ENCODE results near the gene KCNAB3. TPM values are rescaled to one million over a fixed set of nuclear protein-coding genes. Genes with fewer than 3 reads are reported as not detected.
A peak's percentile ranks its signal among the peaks of the same experiment; 100 is the strongest.

The KCNAB3 gene
- total RNA-seq, 4 donors from 2014 or later: 0.10 to 0.49 (median 0.24) TPM

- 89 to 90% methylated on average over 8 of the region's 8 CpGs for WGBS, 2 donors
- intact Hi-C loops (cut with DNase I; ENCODE audit: low total_unique reads): loop anchor here (5.0 kb wide), 1 partner anchor 33 kb away; no protein-coding TSS in a partner anchor
- no peak overlapping the region for H3K4me3 ChIP-seq (ENCODE audit: low read depth, poor library complexity, severe bottlenecking)
- TF ChIP-seq, protein P1, sequence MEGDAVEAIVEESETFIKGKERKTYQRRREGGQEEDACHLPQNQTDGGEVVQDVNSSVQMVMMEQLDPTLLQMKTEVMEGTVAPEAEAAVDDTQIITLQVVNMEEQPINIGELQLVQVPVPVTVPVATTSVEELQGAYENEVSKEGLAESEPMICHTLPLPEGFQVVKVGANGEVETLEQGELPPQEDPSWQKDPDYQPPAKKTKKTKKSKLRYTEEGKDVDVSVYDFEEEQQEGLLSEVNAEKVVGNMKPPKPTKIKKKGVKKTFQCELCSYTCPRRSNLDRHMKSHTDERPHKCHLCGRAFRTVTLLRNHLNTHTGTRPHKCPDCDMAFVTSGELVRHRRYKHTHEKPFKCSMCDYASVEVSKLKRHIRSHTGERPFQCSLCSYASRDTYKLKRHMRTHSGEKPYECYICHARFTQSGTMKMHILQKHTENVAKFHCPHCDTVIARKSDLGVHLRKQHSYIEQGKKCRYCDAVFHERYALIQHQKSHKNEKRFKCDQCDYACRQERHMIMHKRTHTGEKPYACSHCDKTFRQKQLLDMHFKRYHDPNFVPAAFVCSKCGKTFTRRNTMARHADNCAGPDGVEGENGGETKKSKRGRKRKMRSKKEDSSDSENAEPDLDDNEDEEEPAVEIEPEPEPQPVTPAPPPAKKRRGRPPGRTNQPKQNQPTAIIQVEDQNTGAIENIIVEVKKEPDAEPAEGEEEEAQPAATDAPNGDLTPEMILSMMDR (IDR thresholded peaks at IDR 0.05): no peak
- no peak for TF ChIP-seq POLR2A (IDR thresholded peaks at IDR 0.05)
- peak in 1 of 2 donors; percentile 74 for DNase-seq (ENCODE audit: low spot score in 2 of 2)
These were observed 34.8 kb downstream of the KCNAB3 start for GRCh38 chr17:7894866-7895265.

DNA sequence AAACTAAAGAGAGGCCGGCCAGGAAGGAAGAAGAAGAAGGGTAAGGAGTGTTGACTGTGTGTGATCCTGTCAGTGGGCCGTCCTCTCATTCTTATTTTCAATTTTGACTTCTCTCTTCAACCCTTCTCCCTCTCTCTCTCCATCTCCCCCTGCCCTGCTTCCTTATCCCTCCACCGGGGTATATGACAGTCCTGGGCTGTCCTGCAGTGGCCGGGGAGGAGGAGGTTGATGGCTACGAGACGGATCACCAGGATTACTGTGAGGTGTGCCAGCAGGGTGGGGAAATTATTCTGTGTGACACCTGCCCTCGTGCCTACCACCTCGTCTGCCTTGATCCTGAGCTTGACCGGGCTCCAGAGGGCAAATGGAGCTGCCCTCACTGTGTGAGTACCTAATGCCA lies 35.4 kb downstream of the KCNAB3 start:
- TF ChIP-seq, protein P1 (IDR thresholded peaks at IDR 0.05): no peak
- no peak for TF ChIP-seq POLR2A (IDR thresholded peaks at IDR 0.05)
- intact Hi-C loops (cut with DNase I; ENCODE audit: low total_unique reads): no loop called here
- H3K4me3 ChIP-seq (ENCODE audit: low read depth, poor library complexity, severe bottlenecking): no peak overlapping the region
- DNase-seq (ENCODE audit: low spot score in 2 of 2): peak in 1 of 2 donors; percentile 50
- WGBS, 2 donors: 88 to 90% methylated on average over 9 of the region's 9 CpGs

GRCh38 chr17:7893187-7893880 lies 36.3 kb downstream of the KCNAB3 start:
- intact Hi-C loops (cut with DNase I; ENCODE audit: low total_unique reads): no loop called here
- H3K4me3 ChIP-seq (ENCODE audit: low read depth, poor library complexity, severe bottlenecking): no peak overlapping the region
- peak in 1 of 2 donors; percentile 54 for DNase-seq (ENCODE audit: low spot score in 2 of 2)
- TF ChIP-seq POLR2A (IDR thresholded peaks at IDR 0.05): no peak
- TF ChIP-seq, protein P1 (IDR thresholded peaks at IDR 0.05): no peak
- WGBS, 2 donors: 78 to 93% methylated on average over 15 of the region's 15 CpGs

GRCh38 chr17:7889166-7889955 lies 40.3 kb downstream of the KCNAB3 start:
- intact Hi-C loops (cut with DNase I; ENCODE audit: low total_unique reads): no loop called here
- TF ChIP-seq, protein P1 (IDR thresholded peaks at IDR 0.05): no peak
- no peak for TF ChIP-seq POLR2A (IDR thresholded peaks at IDR 0.05)
- peak; percentile 88 to 98 for DNase-seq (ENCODE audit: low spot score in 2 of 2)
- H3K4me3 ChIP-seq (ENCODE audit: low read depth, poor library complexity, severe bottlenecking): no peak overlapping the region
- WGBS, 2 donors: 20 to 22% methylated on average over 11 of the region's 11 CpGs

DNA sequence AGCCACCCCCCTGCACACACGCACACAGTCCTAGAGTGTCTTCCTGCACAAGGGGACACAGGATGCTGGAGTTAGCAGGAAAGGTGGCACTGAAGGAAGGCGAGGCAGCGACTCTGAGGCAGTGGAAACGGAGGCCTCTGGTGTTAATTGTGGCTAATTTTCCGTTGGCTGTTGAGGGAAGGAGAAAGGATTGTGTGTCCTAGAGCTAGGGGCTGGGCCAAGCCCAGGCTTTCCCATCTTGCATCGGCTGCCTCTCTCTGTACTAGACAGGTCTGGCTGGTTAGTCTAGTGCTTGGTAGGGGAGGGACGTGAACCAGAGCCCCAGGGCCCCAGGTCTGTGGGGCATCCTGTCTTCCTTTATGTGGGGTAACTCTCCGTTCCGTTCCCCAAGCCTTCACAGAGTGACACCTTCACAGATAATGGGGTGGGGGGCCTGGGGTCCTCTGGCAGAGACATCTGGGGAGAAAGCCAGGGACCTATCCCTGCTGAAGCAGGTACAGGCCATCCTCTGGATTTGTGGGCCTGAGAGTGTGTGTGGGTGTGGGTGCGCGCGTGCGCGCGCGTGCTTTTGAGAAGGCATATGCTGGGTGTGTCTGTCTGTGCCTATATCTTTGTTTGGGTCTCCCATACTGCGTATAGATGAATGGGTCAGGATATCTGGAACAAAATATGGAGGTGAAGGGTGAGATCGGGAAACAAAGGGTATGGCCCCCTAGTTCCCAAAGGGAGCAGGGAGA lies 41.3 kb downstream of the KCNAB3 start, which contains the start of gene CHD3:
CHD3 (plus strand) TSS at position 606 of the 737 bp plus-strand sequence. CDS start 212 bp downstream, outside the sequence.
- H3K4me3 ChIP-seq (ENCODE audit: low read depth, poor library complexity, severe bottlenecking): peak within 1 kb of the TSS; percentile 30
- no peak for TF ChIP-seq POLR2A (IDR thresholded peaks at IDR 0.05)
- TF ChIP-seq, protein P1 (IDR thresholded peaks at IDR 0.05): no peak
- WGBS, 2 donors: 8 to 18% methylated on average over 18 of the region's 18 CpGs
- intact Hi-C loops (cut with DNase I; ENCODE audit: low total_unique reads): no loop called here
- peak; percentile 73 to 87 for DNase-seq (ENCODE audit: low spot score in 2 of 2)

Data from lower leg skin (tissue), 4 donors.